ENCODE measurements around the gene PLCXD3.

DNA sequence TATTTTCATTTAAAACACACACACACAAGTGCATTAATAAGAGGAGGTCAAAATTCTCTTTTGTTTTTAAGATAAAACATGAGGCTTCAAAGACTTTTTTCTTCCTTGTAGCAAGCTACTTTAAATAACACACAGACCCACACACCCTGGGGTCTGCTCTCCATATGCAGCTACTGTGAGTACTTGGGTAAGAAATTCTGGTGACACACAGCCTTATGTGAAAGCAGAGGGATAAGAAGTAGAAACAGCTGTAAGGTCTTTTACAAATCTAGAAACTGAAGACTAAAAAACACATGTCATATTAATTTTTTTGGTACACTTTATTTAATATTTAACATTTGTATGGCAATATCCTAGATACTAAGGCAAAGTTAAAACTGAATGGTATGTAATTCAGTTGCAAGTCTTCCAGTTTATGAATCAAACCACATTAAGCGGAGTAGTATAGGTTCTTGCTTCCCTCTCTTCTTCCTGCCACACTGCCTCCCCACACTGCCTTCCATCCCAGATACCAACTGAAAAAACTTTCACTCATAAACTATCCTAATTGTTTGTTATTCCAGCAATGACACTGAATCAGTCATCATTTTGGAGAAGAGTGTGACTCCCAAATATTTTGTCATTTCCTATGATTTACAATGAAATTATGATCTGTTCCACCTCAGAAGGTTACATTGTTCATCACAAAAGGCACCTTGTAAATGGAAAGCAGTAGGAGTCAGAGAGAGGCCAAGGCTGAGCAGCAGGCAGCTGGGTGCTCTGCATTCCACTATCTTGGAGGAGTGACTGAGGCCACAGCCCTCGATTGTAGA, 92.0 kb downstream of the PLCXD3 start:
- TF ChIP-seq, protein P1, sequence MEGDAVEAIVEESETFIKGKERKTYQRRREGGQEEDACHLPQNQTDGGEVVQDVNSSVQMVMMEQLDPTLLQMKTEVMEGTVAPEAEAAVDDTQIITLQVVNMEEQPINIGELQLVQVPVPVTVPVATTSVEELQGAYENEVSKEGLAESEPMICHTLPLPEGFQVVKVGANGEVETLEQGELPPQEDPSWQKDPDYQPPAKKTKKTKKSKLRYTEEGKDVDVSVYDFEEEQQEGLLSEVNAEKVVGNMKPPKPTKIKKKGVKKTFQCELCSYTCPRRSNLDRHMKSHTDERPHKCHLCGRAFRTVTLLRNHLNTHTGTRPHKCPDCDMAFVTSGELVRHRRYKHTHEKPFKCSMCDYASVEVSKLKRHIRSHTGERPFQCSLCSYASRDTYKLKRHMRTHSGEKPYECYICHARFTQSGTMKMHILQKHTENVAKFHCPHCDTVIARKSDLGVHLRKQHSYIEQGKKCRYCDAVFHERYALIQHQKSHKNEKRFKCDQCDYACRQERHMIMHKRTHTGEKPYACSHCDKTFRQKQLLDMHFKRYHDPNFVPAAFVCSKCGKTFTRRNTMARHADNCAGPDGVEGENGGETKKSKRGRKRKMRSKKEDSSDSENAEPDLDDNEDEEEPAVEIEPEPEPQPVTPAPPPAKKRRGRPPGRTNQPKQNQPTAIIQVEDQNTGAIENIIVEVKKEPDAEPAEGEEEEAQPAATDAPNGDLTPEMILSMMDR (IDR thresholded peaks at IDR 0.05) = no peak
- TF ChIP-seq POLR2AphosphoS5 (IDR thresholded peaks at IDR 0.05; ENCODE audit: low read depth, low read length) = no peak

Measured in Panc1 (cell line).